GM20000 (cell line): Measurements from ENCODE around the gene RIC8A.

Experiments used
- DNase-seq: peaks from one replicate; pipeline ENCODE4 v3.0.0; 2012; ENCODE audit warnings: low spot score
- CTCF ChIP-seq: IDR thresholded peaks from 2 replicates; pipeline ENCODE4 v1.5.1; 2012; ENCODE audit warnings: mild to moderate bottlenecking, control low read depth; ENCODE audit errors: extremely low read depth, missing control alignments

The RIC8A gene

GRCh38 chr11:208181-208916, 841 bp downstream of the RIC8A start:
- no peak for TF ChIP-seq CTCF

GRCh38 chr11:208917-209260, 1.4 kb downstream of the RIC8A start:
- DNase-seq, result no peak
- no peak for TF ChIP-seq CTCF

More at GRCh38 chr11:208181-208916, 841 bp downstream of the RIC8A start:
- peak; percentile 97 for DNase-seq

- no peak for DNase-seq
- no peak for TF ChIP-seq CTCF
These were observed 2.0 kb downstream of the RIC8A start for GRCh38 chr11:209275-210121.

GRCh38 chr11:210122-210802, 2.8 kb downstream of the RIC8A start:
- no peak for DNase-seq
- no peak for TF ChIP-seq CTCF

- no peak for TF ChIP-seq CTCF
- DNase-seq, result no peak
These were observed 3.3 kb downstream of the RIC8A start for GRCh38 chr11:210803-211180.

GRCh38 chr11:211295-211694, 3.8 kb downstream of the RIC8A start:
- no peak for DNase-seq
- no peak for TF ChIP-seq CTCF

GRCh38 chr11:211741-212140, 4.2 kb downstream of the RIC8A start:
- no peak for TF ChIP-seq CTCF
- DNase-seq, result no peak
